H1 (cell line): Measurements from ENCODE around the gene PAQR9. TPM values are rescaled to one million over a fixed set of nuclear protein-coding genes. Genes with fewer than 3 reads are reported as not detected.

Experiments used
- CEBPB ChIP-seq: IDR thresholded peaks from 2 replicates; pipeline ENCODE4 v1.6.1; 2012; ENCODE audit warnings: low read depth, low read length
- CHD1 ChIP-seq: IDR thresholded peaks from 2 replicates; pipeline ENCODE4 v1.6.1; 2012; ENCODE audit warnings: low read depth, low read length, improper control_type of control experiment
- CHD2 ChIP-seq: IDR thresholded peaks from 2 replicates; pipeline ENCODE4 v1.6.1; 2012; ENCODE audit warnings: low read length, improper control_type of control experiment
- KDM4A ChIP-seq: IDR thresholded peaks from one replicate; pipeline ENCODE4 v1.7.1; 2012; ENCODE audit warnings: low read depth, mild to moderate bottlenecking, moderate library complexity, low read length, inconsistent platforms; ENCODE audit not compliant: severe bottlenecking
- MAX ChIP-seq: IDR thresholded peaks from 2 replicates; pipeline ENCODE4 v1.6.1; 2012; ENCODE audit warnings: inconsistent platforms
- RAD21 ChIP-seq, 2 experiments: IDR thresholded peaks in 1 of 2; conservative IDR thresholded peaks in 1 of 2; 2 replicates each; pipeline ENCODE4 v1.6.1; 2011; ENCODE audit warnings: low read depth in 2 of 2, low read length in 2 of 2, improper control_type of control experiment in 1 of 2, inconsistent platforms in 1 of 2, mild to moderate bottlenecking in 1 of 2, moderate library complexity in 1 of 2
- TAF1 ChIP-seq: IDR thresholded peaks from 2 replicates; pipeline ENCODE4 v1.6.1; 2011; ENCODE audit warnings: mild to moderate bottlenecking, low read depth, low read length
- USF2 ChIP-seq: IDR thresholded peaks from 2 replicates; pipeline ENCODE4 v1.6.1; 2011; ENCODE audit warnings: low read length, improper control_type of control experiment
- polyA plus RNA-seq, 7 experiments: library from polyadenylated mRNA; depleted of rRNA in 3 of 7; stranded (reverse) in 5 of 7; unstranded in 2 of 7; fragments of >200 nt in 5 of 7; fragments of 200-250 nt in 2 of 7; gene quantifications; 1 replicate in 5 of 7; 2 replicates in 1 of 7; 4 replicates in 1 of 7; pipeline versions ENCODE4 v1.2.1 to v1.2.3, GENCODE V29; 2011 to 2013; ENCODE audit warnings: missing spikeins in 2 of 7, mixed read lengths in 2 of 7
- total RNA-seq: library from RNA; stranded (reverse); fragmentation: NEBNext Ultra II Directional; extraction: Animal tissue kit (Norgen Biotek cat#: 25700); gene quantifications from 2 replicates; pipeline ENCODE4 v1.2.1, GENCODE V29; 2021
- TF ChIP-seq, protein P1 (sequence below): fragments of 300-600 bp; sonication (generic); IDR thresholded peaks from 2 replicates; pipeline ENCODE4 v1.7.1; 2012; ENCODE audit warnings: low read length, moderate library complexity, mild to moderate bottlenecking, inconsistent platforms; ENCODE audit not compliant: insufficient replicate concordance

The PAQR9 gene
- total and polyA plus RNA-seq, 2 of the 8 experiments (the other 6 are each of a cell fraction or from before 2014, with no cell fraction given) = 2.6 to 5.2 TPM

GRCh38 chr3:143001369-143002082 lies 38.1 kb upstream of the PAQR9 start, which contains the start of gene U2SURP (continued):
- TF ChIP-seq, protein P1, sequence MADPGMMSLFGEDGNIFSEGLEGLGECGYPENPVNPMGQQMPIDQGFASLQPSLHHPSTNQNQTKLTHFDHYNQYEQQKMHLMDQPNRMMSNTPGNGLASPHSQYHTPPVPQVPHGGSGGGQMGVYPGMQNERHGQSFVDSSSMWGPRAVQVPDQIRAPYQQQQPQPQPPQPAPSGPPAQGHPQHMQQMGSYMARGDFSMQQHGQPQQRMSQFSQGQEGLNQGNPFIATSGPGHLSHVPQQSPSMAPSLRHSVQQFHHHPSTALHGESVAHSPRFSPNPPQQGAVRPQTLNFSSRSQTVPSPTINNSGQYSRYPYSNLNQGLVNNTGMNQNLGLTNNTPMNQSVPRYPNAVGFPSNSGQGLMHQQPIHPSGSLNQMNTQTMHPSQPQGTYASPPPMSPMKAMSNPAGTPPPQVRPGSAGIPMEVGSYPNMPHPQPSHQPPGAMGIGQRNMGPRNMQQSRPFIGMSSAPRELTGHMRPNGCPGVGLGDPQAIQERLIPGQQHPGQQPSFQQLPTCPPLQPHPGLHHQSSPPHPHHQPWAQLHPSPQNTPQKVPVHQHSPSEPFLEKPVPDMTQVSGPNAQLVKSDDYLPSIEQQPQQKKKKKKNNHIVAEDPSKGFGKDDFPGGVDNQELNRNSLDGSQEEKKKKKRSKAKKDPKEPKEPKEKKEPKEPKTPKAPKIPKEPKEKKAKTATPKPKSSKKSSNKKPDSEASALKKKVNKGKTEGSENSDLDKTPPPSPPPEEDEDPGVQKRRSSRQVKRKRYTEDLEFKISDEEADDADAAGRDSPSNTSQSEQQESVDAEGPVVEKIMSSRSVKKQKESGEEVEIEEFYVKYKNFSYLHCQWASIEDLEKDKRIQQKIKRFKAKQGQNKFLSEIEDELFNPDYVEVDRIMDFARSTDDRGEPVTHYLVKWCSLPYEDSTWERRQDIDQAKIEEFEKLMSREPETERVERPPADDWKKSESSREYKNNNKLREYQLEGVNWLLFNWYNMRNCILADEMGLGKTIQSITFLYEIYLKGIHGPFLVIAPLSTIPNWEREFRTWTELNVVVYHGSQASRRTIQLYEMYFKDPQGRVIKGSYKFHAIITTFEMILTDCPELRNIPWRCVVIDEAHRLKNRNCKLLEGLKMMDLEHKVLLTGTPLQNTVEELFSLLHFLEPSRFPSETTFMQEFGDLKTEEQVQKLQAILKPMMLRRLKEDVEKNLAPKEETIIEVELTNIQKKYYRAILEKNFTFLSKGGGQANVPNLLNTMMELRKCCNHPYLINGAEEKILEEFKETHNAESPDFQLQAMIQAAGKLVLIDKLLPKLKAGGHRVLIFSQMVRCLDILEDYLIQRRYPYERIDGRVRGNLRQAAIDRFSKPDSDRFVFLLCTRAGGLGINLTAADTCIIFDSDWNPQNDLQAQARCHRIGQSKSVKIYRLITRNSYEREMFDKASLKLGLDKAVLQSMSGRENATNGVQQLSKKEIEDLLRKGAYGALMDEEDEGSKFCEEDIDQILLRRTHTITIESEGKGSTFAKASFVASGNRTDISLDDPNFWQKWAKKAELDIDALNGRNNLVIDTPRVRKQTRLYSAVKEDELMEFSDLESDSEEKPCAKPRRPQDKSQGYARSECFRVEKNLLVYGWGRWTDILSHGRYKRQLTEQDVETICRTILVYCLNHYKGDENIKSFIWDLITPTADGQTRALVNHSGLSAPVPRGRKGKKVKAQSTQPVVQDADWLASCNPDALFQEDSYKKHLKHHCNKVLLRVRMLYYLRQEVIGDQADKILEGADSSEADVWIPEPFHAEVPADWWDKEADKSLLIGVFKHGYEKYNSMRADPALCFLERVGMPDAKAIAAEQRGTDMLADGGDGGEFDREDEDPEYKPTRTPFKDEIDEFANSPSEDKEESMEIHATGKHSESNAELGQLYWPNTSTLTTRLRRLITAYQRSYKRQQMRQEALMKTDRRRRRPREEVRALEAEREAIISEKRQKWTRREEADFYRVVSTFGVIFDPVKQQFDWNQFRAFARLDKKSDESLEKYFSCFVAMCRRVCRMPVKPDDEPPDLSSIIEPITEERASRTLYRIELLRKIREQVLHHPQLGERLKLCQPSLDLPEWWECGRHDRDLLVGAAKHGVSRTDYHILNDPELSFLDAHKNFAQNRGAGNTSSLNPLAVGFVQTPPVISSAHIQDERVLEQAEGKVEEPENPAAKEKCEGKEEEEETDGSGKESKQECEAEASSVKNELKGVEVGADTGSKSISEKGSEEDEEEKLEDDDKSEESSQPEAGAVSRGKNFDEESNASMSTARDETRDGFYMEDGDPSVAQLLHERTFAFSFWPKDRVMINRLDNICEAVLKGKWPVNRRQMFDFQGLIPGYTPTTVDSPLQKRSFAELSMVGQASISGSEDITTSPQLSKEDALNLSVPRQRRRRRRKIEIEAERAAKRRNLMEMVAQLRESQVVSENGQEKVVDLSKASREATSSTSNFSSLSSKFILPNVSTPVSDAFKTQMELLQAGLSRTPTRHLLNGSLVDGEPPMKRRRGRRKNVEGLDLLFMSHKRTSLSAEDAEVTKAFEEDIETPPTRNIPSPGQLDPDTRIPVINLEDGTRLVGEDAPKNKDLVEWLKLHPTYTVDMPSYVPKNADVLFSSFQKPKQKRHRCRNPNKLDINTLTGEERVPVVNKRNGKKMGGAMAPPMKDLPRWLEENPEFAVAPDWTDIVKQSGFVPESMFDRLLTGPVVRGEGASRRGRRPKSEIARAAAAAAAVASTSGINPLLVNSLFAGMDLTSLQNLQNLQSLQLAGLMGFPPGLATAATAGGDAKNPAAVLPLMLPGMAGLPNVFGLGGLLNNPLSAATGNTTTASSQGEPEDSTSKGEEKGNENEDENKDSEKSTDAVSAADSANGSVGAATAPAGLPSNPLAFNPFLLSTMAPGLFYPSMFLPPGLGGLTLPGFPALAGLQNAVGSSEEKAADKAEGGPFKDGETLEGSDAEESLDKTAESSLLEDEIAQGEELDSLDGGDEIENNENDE = no peak
- TF ChIP-seq CHD1 = no peak
- peak; percentile 97 for TF ChIP-seq TAF1
- TF ChIP-seq KDM4A = peak; percentile 18
- TF ChIP-seq MAX = peak; percentile 91
- TF ChIP-seq RAD21 (IDR thresholded peaks at IDR 0.05 in 1 of 2, conservative IDR thresholded peaks at IDR 0.05 in 1 of 2; ENCODE audit: low read depth in 2 of 2, low read length in 2 of 2) = no peak
- peak; percentile 98 for TF ChIP-seq USF2
- no peak for TF ChIP-seq CEBPB
- peak; percentile 55; the same call in 1 of the 2 replicates for TF ChIP-seq CHD2
